Lung microvascular endothelial cell (primary cell): ENCODE data around the gene AUH. TPM values are rescaled to one million over a fixed set of nuclear protein-coding genes. Genes with fewer than 3 reads are reported as not detected.
"Not testable (repeated sequence)": the region's sequence is repeated elsewhere in the genome, so short reads cannot be mapped to it uniquely, and the experiment has no call there.

Experiments
- DNase-seq, 2 donors: peaks; one replicate each; pipeline versions ENCODE4 v3.0.0 to v3.0.0-alpha.2; 2010; ENCODE audit warnings: low read depth in 2 of 2
- total RNA-seq: library from RNA; depleted of rRNA; stranded (reverse); fragments of >200 nt; gene quantifications from 2 replicates; pipeline ENCODE4 v1.2.1, GENCODE V29; 2014

AUH gene, protein sequence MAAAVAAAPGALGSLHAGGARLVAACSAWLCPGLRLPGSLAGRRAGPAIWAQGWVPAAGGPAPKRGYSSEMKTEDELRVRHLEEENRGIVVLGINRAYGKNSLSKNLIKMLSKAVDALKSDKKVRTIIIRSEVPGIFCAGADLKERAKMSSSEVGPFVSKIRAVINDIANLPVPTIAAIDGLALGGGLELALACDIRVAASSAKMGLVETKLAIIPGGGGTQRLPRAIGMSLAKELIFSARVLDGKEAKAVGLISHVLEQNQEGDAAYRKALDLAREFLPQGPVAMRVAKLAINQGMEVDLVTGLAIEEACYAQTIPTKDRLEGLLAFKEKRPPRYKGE
- total RNA-seq, result 7.8 and 13.3 TPM in 2 replicates

- DNase-seq, result peak; percentile 81 to 85
Observed at GRCh38 chr9:91361291-91362050, at the start of gene AUH. Gene AUH, minus strand, starts transcription at chr9:91361918. Its CDS starts 29 bp downstream, at chr9:91361889.

DNA sequence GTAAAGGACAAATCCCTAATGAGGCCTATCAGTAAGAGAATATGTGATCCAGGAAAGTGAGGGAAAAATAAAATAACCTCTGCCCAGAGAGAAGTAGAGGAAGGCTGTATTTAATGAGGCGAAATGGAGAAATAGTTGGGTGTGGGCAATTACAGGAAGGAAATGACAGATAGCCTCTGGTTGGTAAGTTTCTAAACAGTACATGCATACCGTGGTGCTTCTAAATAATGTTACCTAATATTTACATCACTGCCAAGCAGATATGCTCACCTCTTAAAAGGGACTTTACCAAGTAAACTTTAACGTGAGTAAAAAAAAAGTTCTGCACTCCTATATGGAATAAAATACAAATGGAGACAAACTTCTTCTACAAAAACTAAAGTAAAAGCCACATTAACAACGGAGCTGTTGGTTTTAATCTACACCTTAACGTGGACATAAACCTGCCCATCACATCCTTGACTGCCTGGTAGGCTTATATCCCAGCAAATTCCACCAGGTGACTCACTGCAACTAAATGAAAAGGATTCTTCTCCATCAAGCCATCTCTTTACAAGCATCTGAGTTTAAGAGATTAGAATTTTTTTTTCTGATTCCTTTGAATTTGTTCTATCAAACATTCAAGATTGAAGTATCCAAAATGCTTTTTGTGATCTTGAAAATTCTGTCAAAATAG is 49.5 kb upstream of the AUH start:
- peak; percentile 48 to 68 for DNase-seq

GRCh38 chr9:91410161-91410560 is 48.4 kb upstream of the AUH start:
- DNase-seq, result no peak

GRCh38 chr9:91408475-91408874 is 46.8 kb upstream of the AUH start:
- no peak for DNase-seq

- no peak for DNase-seq
Observed at GRCh38 chr9:91407580-91408318, 46.0 kb upstream of the AUH start.

DNA sequence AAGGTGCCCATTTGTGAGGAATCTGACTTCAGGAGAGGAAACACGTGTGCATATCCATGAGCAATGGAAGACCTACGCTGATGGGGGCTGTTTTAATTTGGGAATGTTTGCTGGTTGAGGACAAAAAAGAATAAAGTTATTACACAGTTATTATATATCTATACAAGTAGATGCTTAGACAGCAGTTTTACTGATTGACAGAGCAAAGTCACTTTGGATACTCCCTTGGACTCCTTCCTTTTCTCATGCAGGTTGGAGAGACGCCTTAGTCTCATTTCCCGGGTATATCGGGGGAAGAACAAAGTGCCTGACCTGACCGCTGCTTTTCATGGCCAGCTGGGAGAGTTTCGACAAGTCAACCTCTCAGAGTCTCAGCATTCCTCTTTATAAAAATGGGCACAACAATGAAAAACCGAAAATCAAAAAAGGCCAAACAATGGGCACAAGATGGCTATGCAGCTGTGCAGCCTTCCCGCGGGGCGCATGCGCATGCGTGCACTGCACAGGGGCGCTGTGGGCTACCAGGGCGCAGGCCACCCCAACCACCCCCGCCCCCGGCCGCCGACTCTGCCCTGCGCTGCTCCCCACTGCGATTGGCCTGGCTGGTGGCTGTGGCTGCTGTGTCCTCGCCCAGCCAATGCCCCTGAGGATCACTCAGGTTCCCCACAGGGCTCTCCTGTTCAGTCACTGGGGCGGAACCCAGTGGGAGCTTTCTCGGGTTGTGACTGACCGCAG is 43.8 kb upstream of the AUH start:
- DNase-seq, result no peak

- DNase-seq, result no peak
Observed at GRCh38 chr9:91403665-91404543, 42.2 kb upstream of the AUH start.

DNA sequence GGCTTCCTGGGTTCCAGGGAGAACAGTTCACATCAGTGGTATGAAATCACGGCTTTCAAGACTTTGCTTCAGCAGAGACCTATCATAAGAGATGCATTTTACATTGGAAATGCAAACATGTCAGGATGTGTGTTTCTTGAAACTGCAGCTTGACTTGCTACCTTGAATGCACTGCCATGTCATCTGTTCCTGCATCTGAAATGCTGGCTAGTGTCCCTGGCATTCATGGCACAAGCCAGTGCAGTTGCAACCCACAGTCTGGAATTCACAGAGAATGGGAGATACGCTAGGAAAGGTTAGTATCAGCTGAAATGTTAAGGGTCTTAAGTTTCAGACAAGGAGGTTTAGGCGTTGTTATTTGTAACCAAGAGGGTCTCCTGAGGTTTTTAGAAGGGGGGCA is 37.2 kb upstream of the AUH start:
- no peak for DNase-seq

DNA sequence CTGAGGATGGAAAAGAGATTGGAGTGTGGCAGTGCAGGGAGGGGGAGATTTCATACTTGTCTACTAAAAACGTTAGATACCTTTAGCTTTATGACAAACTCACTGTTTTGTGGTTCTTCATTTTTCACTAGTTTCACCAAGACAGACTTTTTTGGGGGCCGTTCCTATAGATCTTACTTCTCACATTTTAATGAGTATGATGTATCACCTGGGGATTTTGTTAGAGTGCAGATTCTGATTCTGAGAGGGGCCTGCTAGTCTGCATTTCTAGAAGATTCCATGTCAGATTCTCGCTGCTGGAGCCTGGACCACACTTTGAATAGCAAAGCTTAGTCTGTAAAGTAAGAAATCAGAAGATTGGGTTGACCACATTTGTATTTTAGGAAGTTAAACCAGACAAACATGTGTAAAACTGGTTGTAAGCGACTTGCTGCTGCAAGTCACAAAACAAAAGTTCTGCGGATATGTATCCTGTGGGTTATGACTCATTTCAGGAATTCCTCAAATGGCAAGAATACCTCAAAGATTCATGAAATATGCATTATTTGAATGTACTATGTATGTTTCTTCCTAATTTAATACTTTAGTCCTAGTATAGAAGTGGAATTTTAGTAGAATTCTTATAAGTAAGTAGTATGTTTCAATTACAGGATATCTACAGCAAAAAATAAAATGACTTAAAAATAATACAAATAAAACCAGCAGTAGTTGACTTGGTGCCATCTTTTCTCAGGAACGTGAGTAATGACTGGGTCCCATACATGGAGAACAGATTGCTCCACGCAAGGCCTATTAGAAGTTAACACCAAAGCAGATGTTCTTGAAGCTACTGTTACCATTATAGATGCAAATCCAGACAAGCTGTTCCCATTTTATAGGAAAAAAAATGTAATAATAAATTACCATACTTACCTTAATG is 34.1 kb upstream of the AUH start:
- DNase-seq, result peak; percentile 31 to 80

DNA sequence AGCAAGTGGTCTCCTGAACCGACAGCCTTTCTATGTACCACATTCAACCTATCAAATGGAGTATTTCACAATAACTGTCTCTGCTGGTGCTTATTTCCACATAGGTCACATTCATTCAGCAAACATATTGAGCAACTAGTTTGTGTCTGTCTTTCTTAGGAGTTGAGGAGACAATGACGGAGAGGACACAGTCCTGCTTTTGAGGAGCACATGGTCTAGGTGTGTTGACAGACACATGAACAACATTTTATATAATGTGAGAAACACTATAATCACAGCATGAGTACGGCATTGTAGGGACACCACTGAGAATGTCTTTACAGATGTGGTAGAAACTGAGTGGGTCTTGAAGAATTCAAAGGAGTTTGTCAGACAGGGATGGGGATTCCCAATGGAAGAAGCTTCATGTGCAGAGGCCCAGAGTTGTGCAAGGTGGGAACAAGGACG is 33.4 kb upstream of the AUH start:
- DNase-seq, result no peak

- DNase-seq, result no peak
Observed at GRCh38 chr9:91393826-91394225, 32.1 kb upstream of the AUH start.

DNA sequence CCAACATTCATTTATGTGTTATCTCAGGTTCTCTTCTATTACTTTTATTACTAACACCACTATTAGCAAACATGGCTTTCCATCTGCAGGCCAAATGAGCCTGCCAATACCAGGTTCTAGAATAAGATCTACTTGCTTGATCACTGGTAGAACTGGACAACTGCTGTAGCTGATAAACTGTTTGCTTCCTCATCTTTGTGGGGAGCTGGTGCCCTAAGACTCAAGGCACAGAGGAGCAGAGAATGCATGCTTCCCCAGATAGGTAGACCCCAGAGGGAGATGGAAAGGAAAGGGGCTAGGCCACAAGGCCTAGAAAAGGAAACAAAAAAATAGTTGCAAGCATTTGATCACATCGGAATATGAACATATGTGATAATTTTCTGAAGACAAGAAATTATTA is 30.7 kb upstream of the AUH start:
- no peak for DNase-seq

DNA sequence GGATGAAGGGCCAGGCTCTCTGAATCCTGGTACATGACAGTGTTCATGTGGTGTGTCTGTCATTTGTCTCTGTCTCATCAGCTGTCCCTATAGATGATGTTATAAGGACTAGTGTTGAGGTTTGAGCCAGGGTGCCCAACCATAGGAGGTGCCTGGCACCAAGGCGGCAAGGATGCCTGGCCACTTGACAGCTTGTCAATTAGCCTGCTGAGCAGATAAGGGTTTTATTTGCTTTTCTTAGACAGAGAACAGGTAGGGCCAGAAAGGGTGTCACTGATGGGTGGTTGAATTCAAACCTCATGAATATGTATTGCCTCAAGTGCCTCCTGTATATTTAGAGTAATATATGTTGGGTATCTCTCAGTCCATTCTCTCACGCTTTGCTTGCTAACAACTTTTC is 30.1 kb upstream of the AUH start:
- no peak for DNase-seq

DNA sequence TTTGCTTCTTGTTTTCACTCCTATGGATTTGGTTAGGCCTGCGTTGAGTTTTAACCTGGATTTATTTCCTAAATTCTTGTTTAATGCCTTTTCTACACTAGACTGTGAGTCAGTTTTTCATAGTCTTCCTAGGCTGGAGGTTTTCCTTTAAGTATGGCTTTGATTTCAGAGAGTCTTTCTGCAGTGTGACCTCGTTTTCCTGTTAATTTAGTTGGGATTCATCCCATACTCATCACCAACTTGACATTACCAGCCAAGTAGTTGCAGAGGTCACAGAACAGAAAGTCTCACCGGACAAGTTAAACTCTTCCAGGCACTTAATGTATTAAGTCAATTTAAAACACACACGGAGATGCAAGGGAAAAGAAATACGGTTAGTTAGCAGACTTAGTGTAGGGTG is 29.7 kb upstream of the AUH start:
- peak in 1 of 2 donors; percentile 57 for DNase-seq

- DNase-seq, result not testable (repeated sequence)
Observed at GRCh38 chr9:91389686-91390085, 28.0 kb upstream of the AUH start.

GRCh38 chr9:91386765-91387164 is 25.0 kb upstream of the AUH start:
- peak in 1 of 2 donors; percentile 16 for DNase-seq

DNA sequence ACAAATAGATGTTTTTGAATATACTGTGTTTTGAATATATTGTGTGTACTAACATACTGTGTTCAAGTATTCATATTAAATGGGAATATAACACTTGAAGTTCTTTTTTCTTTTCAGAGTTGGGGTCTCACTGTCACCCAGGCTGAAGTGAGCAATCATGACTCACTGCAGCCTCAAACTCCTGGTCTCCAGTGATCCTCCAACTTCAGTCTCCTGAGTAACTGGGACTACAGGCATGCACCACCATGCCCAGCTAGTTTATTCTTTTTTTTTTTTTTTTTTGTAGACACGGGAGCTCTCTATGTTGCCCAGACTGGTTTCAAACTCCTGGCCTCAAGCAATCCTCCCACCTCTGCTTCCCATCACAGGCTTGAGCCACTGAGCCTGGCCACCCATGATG is 23.2 kb upstream of the AUH start:
- no peak for DNase-seq

GRCh38 chr9:91383577-91383976 is 21.9 kb upstream of the AUH start:
- DNase-seq, result no peak

- no peak for DNase-seq
Observed at GRCh38 chr9:91382298-91382697, 20.6 kb upstream of the AUH start.
